H9 (cell line): ENCODE measurements around the gene AXIN1. TPM values are rescaled to one million over a fixed set of nuclear protein-coding genes. Genes with fewer than 3 reads are reported as not detected.

ENCODE experiments used
- DNase-seq: peaks from one replicate; pipeline ENCODE4 v3.0.0-alpha.2; 2017
- H2AFZ ChIP-seq: one replicate; pipeline ENCODE4 v1.6.1; 2013; ENCODE audit warnings: mild to moderate bottlenecking, low read length, control low read depth, moderate library complexity
- H2AK5ac ChIP-seq: 2 replicates; pipeline ENCODE4 v1.6.1; 2013; ENCODE audit warnings: low read length, control low read depth, mixed read lengths; ENCODE audit not compliant: insufficient read length
- H2BK120ac ChIP-seq: one replicate; pipeline ENCODE4 v1.6.1; 2013; ENCODE audit warnings: low read depth, mild to moderate bottlenecking, low read length, control low read depth, inconsistent platforms; ENCODE audit not compliant: poor library complexity, severe bottlenecking
- H2BK12ac ChIP-seq: 2 replicates; pipeline ENCODE4 v1.6.1; 2013; ENCODE audit warnings: low read length, control low read depth, mixed read lengths, low read depth; ENCODE audit not compliant: insufficient read length
- H2BK15ac ChIP-seq: 2 replicates; pipeline ENCODE4 v1.6.1; 2013; ENCODE audit warnings: low read depth, low read length, control low read depth
- H2BK20ac ChIP-seq: one replicate; pipeline ENCODE4 v1.6.1; 2013; ENCODE audit warnings: low read depth, mild to moderate bottlenecking, low read length, control low read depth, inconsistent platforms; ENCODE audit not compliant: poor library complexity, severe bottlenecking
- H2BK5ac ChIP-seq: 2 replicates; pipeline ENCODE4 v1.6.1; 2013; ENCODE audit warnings: low read length, control low read depth, mixed read lengths; ENCODE audit not compliant: insufficient read length
- H3K14ac ChIP-seq: 2 replicates; pipeline ENCODE4 v1.6.1; 2013; ENCODE audit warnings: low read length, control low read depth; ENCODE audit not compliant: insufficient read depth
- H3K18ac ChIP-seq: 2 replicates; pipeline ENCODE4 v1.6.1; 2013; ENCODE audit warnings: low read depth, mild to moderate bottlenecking, mixed read lengths, low read length, control low read depth; ENCODE audit not compliant: insufficient read length
- H3K23ac ChIP-seq: 2 replicates; pipeline ENCODE4 v1.6.1; 2013; ENCODE audit warnings: low read length, control low read depth, mixed read lengths, low read depth; ENCODE audit not compliant: insufficient read length
- H3K23me2 ChIP-seq: 2 replicates; pipeline ENCODE4 v1.6.1; 2013; ENCODE audit warnings: low read depth, mild to moderate bottlenecking, mixed read lengths, low read length, control low read depth; ENCODE audit not compliant: insufficient read length, poor library complexity, severe bottlenecking
- H3K27ac ChIP-seq: 2 replicates; pipeline ENCODE4 v1.5.1; 2013; ENCODE audit warnings: low read length, control low read depth, mixed read lengths, low read depth; ENCODE audit not compliant: insufficient read length
- H3K27me3 ChIP-seq: 2 replicates; pipeline ENCODE4 v1.6.1; 2013; ENCODE audit warnings: low read length, control low read depth, inconsistent platforms; ENCODE audit not compliant: insufficient read depth
- H3K4ac ChIP-seq: 2 replicates; pipeline ENCODE4 v1.6.1; 2013; ENCODE audit warnings: low read depth, mild to moderate bottlenecking, control low read depth, inconsistent platforms, low read length, moderate library complexity
- H3K4me1 ChIP-seq: 2 replicates; pipeline ENCODE4 v1.6.1; 2013; ENCODE audit warnings: low read length, control low read depth, inconsistent platforms; ENCODE audit not compliant: insufficient read depth
- H3K4me2 ChIP-seq: 2 replicates; pipeline ENCODE4 v1.6.1; 2013; ENCODE audit warnings: low read length, control low read depth, mixed read lengths; ENCODE audit not compliant: insufficient read length, insufficient read depth
- H3K56ac ChIP-seq: 2 replicates; pipeline ENCODE4 v1.6.1; 2013; ENCODE audit warnings: low read depth, mild to moderate bottlenecking, mixed read lengths, low read length, control low read depth; ENCODE audit not compliant: insufficient read length
- H3K79me1 ChIP-seq: 2 replicates; pipeline ENCODE4 v1.6.1; 2013; ENCODE audit warnings: low read depth, mild to moderate bottlenecking, moderate library complexity, low read length, control low read depth, inconsistent platforms; ENCODE audit not compliant: insufficient read depth, poor library complexity, severe bottlenecking
- H3K79me2 ChIP-seq: 2 replicates; pipeline ENCODE4 v1.6.1; 2013; ENCODE audit warnings: low read length, control low read depth, inconsistent platforms; ENCODE audit not compliant: insufficient read depth
- H3K9ac ChIP-seq: 2 replicates; pipeline ENCODE4 v1.6.1; 2013; ENCODE audit warnings: low read length, control low read depth, mixed read lengths; ENCODE audit not compliant: insufficient read length; ENCODE audit errors: extremely low read depth
- H3K9me3 ChIP-seq: one replicate; pipeline ENCODE4 v1.6.1; 2013; ENCODE audit warnings: low read depth, low read length, inconsistent platforms; ENCODE audit not compliant: control insufficient read depth
- H3T11ph ChIP-seq: one replicate; pipeline ENCODE4 v1.6.1; 2013; ENCODE audit warnings: mild to moderate bottlenecking, low read length, control low read depth, inconsistent platforms
- H4K20me1 ChIP-seq: one replicate; pipeline ENCODE4 v1.6.1; 2013; ENCODE audit not compliant: control insufficient read depth, insufficient read length, insufficient read depth
- H4K5ac ChIP-seq: 2 replicates; pipeline ENCODE4 v1.6.1; 2013; ENCODE audit warnings: low read depth, mild to moderate bottlenecking, mixed read lengths, low read length, control low read depth; ENCODE audit not compliant: insufficient read length
- H4K8ac ChIP-seq: replicated peaks from 2 replicates; pipeline ENCODE4 v1.6.1; 2013; ENCODE audit warnings: low read length, control low read depth, mixed read lengths, low read depth; ENCODE audit not compliant: insufficient read length
- H4K91ac ChIP-seq: 2 replicates; pipeline ENCODE4 v1.6.1; 2013; ENCODE audit warnings: low read depth, mild to moderate bottlenecking, moderate library complexity, mixed read lengths, low read length, control low read depth; ENCODE audit not compliant: insufficient read length
- H3K27ac Mint-ChIP-seq, 3 experiments: 2 replicates in 2 of 3; 3 replicates in 1 of 3; pipeline ENCODE4 v1.8.0; 2020 to 2021; ENCODE audit warnings: mixed read lengths in 3 of 3, mild to moderate bottlenecking in 1 of 3, moderate library complexity in 1 of 3
- H3K27me3 Mint-ChIP-seq: 2 replicates; pipeline ENCODE4 v1.8.0; 2021; ENCODE audit warnings: low read depth, mild to moderate bottlenecking, moderate library complexity, mixed read lengths
- H3K36me3 Mint-ChIP-seq, 3 experiments: 2 replicates in 2 of 3; 3 replicates in 1 of 3; pipeline ENCODE4 v1.8.0; 2020 to 2021; ENCODE audit warnings: low read depth in 3 of 3, mixed read lengths in 3 of 3; ENCODE audit not compliant: insufficient read depth in 1 of 3
- H3K4me1 Mint-ChIP-seq, 2 experiments: 2 replicates each; pipeline ENCODE4 v1.8.0; 2020; ENCODE audit warnings: mixed read lengths in 2 of 2
- H3K4me3 Mint-ChIP-seq, 2 experiments: 2 replicates in 1 of 2; 3 replicates in 1 of 2; pipeline ENCODE4 v1.8.0; 2020 to 2021; ENCODE audit warnings: mild to moderate bottlenecking in 2 of 2, mixed read lengths in 2 of 2, moderate library complexity in 1 of 2
- H3K9me3 Mint-ChIP-seq, 2 experiments: 2 replicates in 1 of 2; 3 replicates in 1 of 2; pipeline ENCODE4 v1.8.0; 2020; ENCODE audit warnings: mild to moderate bottlenecking in 2 of 2, mixed read lengths in 2 of 2, moderate library complexity in 1 of 2
- CTCF ChIP-seq: fragments of 200-600 bp; sonication (generic); conservative IDR thresholded peaks from 3 replicates; pipeline ENCODE4 v1.8.0; 2021; ENCODE audit warnings: antibody characterized with exemption, mild to moderate bottlenecking
- WGBS: extraction: QIAGEN DNeasy Blood & Tissue Kit; methylation state at CpG from one replicate; pipeline ENCODE4 v1.1.7; 2013; ENCODE audit warnings: missing lambda C conversion rate, low lambda C conversion rate, mixed read lengths; ENCODE audit not compliant: insufficient read length; ENCODE audit errors: extremely low coverage; 5-methylcytosine and 5-hydroxymethylcytosine counted together
- total RNA-seq: library from RNA; stranded (reverse); gene quantifications from 2 replicates; pipeline ENCODE4 v1.2.1, GENCODE V29; 2021

Gene AXIN1
- total RNA-seq, 1 experiment from 2014 or later = 50.9 TPM

- H3K4ac ChIP-seq = no peak overlapping the region
- TF ChIP-seq CTCF = no peak
- no peak overlapping the region for H2BK20ac ChIP-seq
- H3K18ac ChIP-seq = no peak overlapping the region
- no peak overlapping the region for H3T11ph ChIP-seq
- peak overlapping the region; percentile 58 to 79 for H3K4me3 Mint-ChIP-seq
- no peak overlapping the region for H4K91ac ChIP-seq
- H3K4me2 ChIP-seq = no peak overlapping the region
- H3K27ac ChIP-seq = no peak overlapping the region
- no peak overlapping the region for H2BK120ac ChIP-seq
- H4K8ac ChIP-seq = no peak overlapping the region
- H3K56ac ChIP-seq = no peak overlapping the region
- H3K79me2 ChIP-seq = no peaks in the 10 kb centered on the region
- no peaks in the 10 kb centered on the region for H3K79me1 ChIP-seq
- H3K4me1 ChIP-seq = no peaks in the 10 kb centered on the region
- H3K27ac Mint-ChIP-seq = no peak overlapping the region
- no peaks in the 10 kb centered on the region; a peak in 1 of 5 replicates for H3K9me3 Mint-ChIP-seq
- H3K36me3 Mint-ChIP-seq = no peaks in the 10 kb centered on the region
- peaks cover 8% of the 10 kb centered on the region for H3K23me2 ChIP-seq
- H4K5ac ChIP-seq = no peak overlapping the region
- no peak overlapping the region for H3K9ac ChIP-seq
- no peak overlapping the region for H3K23ac ChIP-seq
- peaks cover 3% of the 10 kb centered on the region; the same call in 1 of the 2 replicates for H3K27me3 ChIP-seq
- WGBS = no CpG with 5 or more reads among the region's 20 CpGs
- H3K4me1 Mint-ChIP-seq = peaks cover 0 to 2% of the 10 kb centered on the region in 2 experiments; a peak in 1 of 4 replicates
- no peak overlapping the region for H2BK15ac ChIP-seq
- H2AK5ac ChIP-seq = no peak overlapping the region
- H2AFZ ChIP-seq = no peak overlapping the region
- H2BK5ac ChIP-seq = no peak overlapping the region
- no peak overlapping the region for H3K14ac ChIP-seq
- DNase-seq = peak; percentile 34
- H4K20me1 ChIP-seq = no peaks in the 10 kb centered on the region
- peaks cover 55% of the 10 kb centered on the region for H3K27me3 Mint-ChIP-seq
- no peaks in the 10 kb centered on the region for H3K9me3 ChIP-seq
- H2BK12ac ChIP-seq = no peak overlapping the region
These were observed 76.0 kb downstream of the AXIN1 start for GRCh38 chr16:276426-277077.
